ENCODE results near the gene KLK12. TPM values are rescaled to one million over a fixed set of nuclear protein-coding genes. Genes with fewer than 3 reads are reported as not detected.

The KLK12 gene
- total RNA-seq, 6 experiments from 2014 or later: not detected

- WGBS (ENCODE audit: insufficient coverage, low coverage, low lambda C conversion rate, missing lambda C conversion rate): 43% methylated on average over 6 of the region's 7 CpGs
- H3K9me3 ChIP-seq: no peaks in the 10 kb centered on the region
- DNase-seq (peak in 1 of 3 donors; percentile 20), ATAC-seq (no peak)
- no peaks in the 10 kb centered on the region for H3K4me1 ChIP-seq
- peaks cover 0 to 4% of the 10 kb centered on the region in 2 donors for H3K27me3 ChIP-seq
- no peaks in the 10 kb centered on the region for H3K36me3 ChIP-seq
- no peak overlapping the region for H3K4me3 ChIP-seq
- no peak for TF ChIP-seq POLR2A (IDR thresholded peaks at IDR 0.05)
- TF ChIP-seq CTCF (IDR thresholded peaks at IDR 0.05): no peak
- intact Hi-C loops (cut with DNase I): no loop called here
- H3K27ac ChIP-seq: no peak overlapping the region
Observed at GRCh38 chr19:51063664-51064063, 28.9 kb upstream of the KLK12 start.

- ATAC-seq (no peak), DNase-seq (no peak)
- Histone ChIP-seq H3K27me3 (peaks cover 0 to 4% of the 10 kb centered on the region in 2 donors), H3K36me3 (no peaks in the 10 kb centered on the region), H3K4me1 (no peaks in the 10 kb centered on the region), H3K9me3 (no peaks in the 10 kb centered on the region), H3K27ac (no peak overlapping the region), H3K4me3 (no peak overlapping the region)
- WGBS (ENCODE audit: insufficient coverage, low coverage, low lambda C conversion rate, missing lambda C conversion rate): 0% methylated on average over 1 of the region's 1 CpG
- intact Hi-C loops (cut with DNase I): no loop called here
- TF ChIP-seq CTCF (IDR thresholded peaks at IDR 0.05) (no peak), POLR2A (IDR thresholded peaks at IDR 0.05) (no peak)
Observed at GRCh38 chr19:51060973-51061372, 26.2 kb upstream of the KLK12 start.

GRCh38 chr19:51060336-51060735, 25.5 kb upstream of the KLK12 start:
- Histone ChIP-seq H3K4me3 (no peak overlapping the region), H3K27ac (no peak overlapping the region), H3K4me1 (no peaks in the 10 kb centered on the region), H3K36me3 (no peaks in the 10 kb centered on the region), H3K9me3 (no peaks in the 10 kb centered on the region), H3K27me3 (peaks cover 0 to 4% of the 10 kb centered on the region in 2 donors)
- DNase-seq: peak in 1 of 3 donors; percentile 36
- TF ChIP-seq CTCF (IDR thresholded peaks at IDR 0.05) (no peak), POLR2A (IDR thresholded peaks at IDR 0.05) (no peak)
- no peak for ATAC-seq
- 56% methylated on average over 4 of the region's 4 CpGs for WGBS (ENCODE audit: insufficient coverage, low coverage, low lambda C conversion rate, missing lambda C conversion rate)
- intact Hi-C loops (cut with DNase I): no loop called here

- H3K4me3 ChIP-seq: no peak overlapping the region
- no peak for ATAC-seq
- no peaks in the 10 kb centered on the region for H3K9me3 ChIP-seq
- no peak overlapping the region for H3K27ac ChIP-seq
- TF ChIP-seq CTCF (IDR thresholded peaks at IDR 0.05) (no peak), POLR2A (IDR thresholded peaks at IDR 0.05) (no peak)
- no peaks in the 10 kb centered on the region for H3K4me1 ChIP-seq
- 100% methylated on average over 1 of the region's 7 CpGs for WGBS (ENCODE audit: insufficient coverage, low coverage, low lambda C conversion rate, missing lambda C conversion rate)
- peaks cover 0 to 3% of the 10 kb centered on the region in 2 donors for H3K27me3 ChIP-seq
- H3K36me3 ChIP-seq: no peaks in the 10 kb centered on the region
- intact Hi-C loops (cut with DNase I): no loop called here
- peak in 1 of 3 donors; percentile 32 for DNase-seq
Observed at GRCh38 chr19:51059715-51060114, 24.9 kb upstream of the KLK12 start.

GRCh38 chr19:51055866-51056265, 21.1 kb upstream of the KLK12 start:
- no peak for TF ChIP-seq POLR2A (IDR thresholded peaks at IDR 0.05)
- TF ChIP-seq CTCF (IDR thresholded peaks at IDR 0.05): no peak
- H3K27ac ChIP-seq: no peak overlapping the region
- intact Hi-C loops (cut with DNase I): no loop called here
- ATAC-seq (no peak), DNase-seq (no peak)
- H3K9me3 ChIP-seq: no peaks in the 10 kb centered on the region
- H3K36me3 ChIP-seq: no peaks in the 10 kb centered on the region
- no peak overlapping the region for H3K4me3 ChIP-seq
- H3K4me1 ChIP-seq: no peaks in the 10 kb centered on the region
- no peaks in the 10 kb centered on the region for H3K27me3 ChIP-seq

Measured in right lobe of liver (tissue), 6 donors.